Calu3 (cell line): ENCODE measurements around the gene ARL3. TPM values are rescaled to one million over a fixed set of nuclear protein-coding genes. Genes with fewer than 3 reads are reported as not detected.
A peak's percentile ranks its signal among the peaks of the same experiment; 100 is the strongest.

ENCODE experiments used
- BruUV-seq: library from RNA; stranded (reverse); fragments of 400-500 nt; replicated peaks from 2 replicates; lab custom pipeline; 2021; lab: Mats Ljungman, UMichigan
- CTCF ChIA-PET: fragments of 300-600 bp; sonication (Branson Sonifier 250); formaldehyde crosslinking; loops from one replicate; lab custom pipeline; 2022; ENCODE audit warnings: antibody characterized with exemption; lab: Charles Lee
- DNase-seq: peaks from one replicate; pipeline ENCODE4 v3.0.0; 2022
- H3K27ac Mint-ChIP-seq: one replicate; pipeline ENCODE4 v1.8.0; 2022; ENCODE audit warnings: mixed read lengths; ENCODE audit not compliant: unreplicated experiment
- H3K27me3 Mint-ChIP-seq: one replicate; pipeline ENCODE4 v1.8.0; 2022; ENCODE audit warnings: mixed read lengths; ENCODE audit not compliant: unreplicated experiment
- H3K36me3 Mint-ChIP-seq: one replicate; pipeline ENCODE4 v1.8.0; 2022; ENCODE audit warnings: mild to moderate bottlenecking, moderate library complexity, mixed read lengths; ENCODE audit not compliant: insufficient read depth, unreplicated experiment
- H3K4me1 Mint-ChIP-seq: one replicate; pipeline ENCODE4 v1.8.0; 2022; ENCODE audit warnings: mild to moderate bottlenecking, low read depth, mixed read lengths; ENCODE audit not compliant: unreplicated experiment
- H3K4me3 Mint-ChIP-seq: one replicate; pipeline ENCODE4 v1.8.0; 2022; ENCODE audit warnings: mild to moderate bottlenecking, low read depth, moderate library complexity, mixed read lengths; ENCODE audit not compliant: unreplicated experiment
- H3K9me3 Mint-ChIP-seq: one replicate; pipeline ENCODE4 v1.8.0; 2022; ENCODE audit warnings: low read depth, mixed read lengths; ENCODE audit not compliant: unreplicated experiment
- intact Hi-C: fragments of 100-400 bp; cut with micrococcal nuclease; formaldehyde crosslinking; loops from one replicate; pipeline ENCODE4 v1.10.0; 2022; ENCODE audit not compliant: unreplicated experiment
- total RNA-seq: library from RNA; stranded (reverse); gene quantifications from 2 replicates; pipeline ENCODE4 v1.2.3, GENCODE V29; 2022
- TF ChIP-seq, protein P1 (sequence below): fragments of 200-600 bp; IDR thresholded peaks from one replicate; pipeline ENCODE4 v1.8.0; 2022; ENCODE audit warnings: antibody characterized with exemption; ENCODE audit not compliant: unreplicated experiment

The ARL3 gene
- total RNA-seq, 1 experiment from 2014 or later = 5.6 TPM

DNA sequence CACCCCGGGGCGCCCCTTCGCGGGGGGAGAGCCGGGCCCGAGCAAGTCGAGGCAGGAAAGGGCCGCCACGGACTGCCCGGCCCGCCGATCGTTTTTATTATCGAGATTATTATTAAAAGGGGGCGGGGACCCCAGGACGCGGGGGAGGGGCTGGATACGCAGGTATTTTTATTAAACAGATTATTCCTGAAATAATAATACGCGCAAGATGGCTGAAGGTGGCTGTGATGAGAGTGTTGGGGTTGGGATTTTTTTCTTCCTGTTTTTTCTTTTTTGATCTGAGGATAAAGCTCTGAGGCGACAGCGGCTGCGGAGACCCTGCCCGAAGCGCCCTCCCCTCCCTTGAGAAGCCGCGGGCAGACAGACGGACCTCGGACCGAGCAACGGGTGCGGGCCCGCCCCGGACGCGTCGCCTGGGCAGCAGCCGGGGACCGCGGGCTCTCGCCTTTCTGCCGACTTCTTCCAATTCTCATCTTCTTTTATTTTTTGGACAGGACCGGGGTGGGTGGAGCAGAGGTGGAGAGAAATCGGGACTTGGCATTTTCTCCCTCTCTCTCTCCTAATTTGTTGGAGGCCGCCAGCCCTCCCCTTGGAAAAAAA lies 71.4 kb downstream of the ARL3 start:
- Mint-ChIP-seq H3K4me1 (peaks cover 21% of the 10 kb centered on the region), H3K9me3 (no peaks in the 10 kb centered on the region), H3K27me3 (no peaks in the 10 kb centered on the region), H3K36me3 (peaks cover 49% of the 10 kb centered on the region), H3K4me3 (peak overlapping the region; percentile 90), H3K27ac (peak overlapping the region; percentile 85)
- CTCF ChIA-PET = interaction anchor here (1.5 kb wide), 1 partner anchor 13 kb away, joined by 3 read pairs; no protein-coding TSS in a partner anchor
- intact Hi-C loops = loop anchor here (2.0 to 10.0 kb wide), 2 partner anchors 38 to 138 kb away; partner anchors contain the start of genes ACTR1A and SUFU
- TSS peak; percentile 69 for BruUV-seq
- TF ChIP-seq, protein P1, sequence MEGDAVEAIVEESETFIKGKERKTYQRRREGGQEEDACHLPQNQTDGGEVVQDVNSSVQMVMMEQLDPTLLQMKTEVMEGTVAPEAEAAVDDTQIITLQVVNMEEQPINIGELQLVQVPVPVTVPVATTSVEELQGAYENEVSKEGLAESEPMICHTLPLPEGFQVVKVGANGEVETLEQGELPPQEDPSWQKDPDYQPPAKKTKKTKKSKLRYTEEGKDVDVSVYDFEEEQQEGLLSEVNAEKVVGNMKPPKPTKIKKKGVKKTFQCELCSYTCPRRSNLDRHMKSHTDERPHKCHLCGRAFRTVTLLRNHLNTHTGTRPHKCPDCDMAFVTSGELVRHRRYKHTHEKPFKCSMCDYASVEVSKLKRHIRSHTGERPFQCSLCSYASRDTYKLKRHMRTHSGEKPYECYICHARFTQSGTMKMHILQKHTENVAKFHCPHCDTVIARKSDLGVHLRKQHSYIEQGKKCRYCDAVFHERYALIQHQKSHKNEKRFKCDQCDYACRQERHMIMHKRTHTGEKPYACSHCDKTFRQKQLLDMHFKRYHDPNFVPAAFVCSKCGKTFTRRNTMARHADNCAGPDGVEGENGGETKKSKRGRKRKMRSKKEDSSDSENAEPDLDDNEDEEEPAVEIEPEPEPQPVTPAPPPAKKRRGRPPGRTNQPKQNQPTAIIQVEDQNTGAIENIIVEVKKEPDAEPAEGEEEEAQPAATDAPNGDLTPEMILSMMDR = no peak
- peak; percentile 55 for DNase-seq

DNA sequence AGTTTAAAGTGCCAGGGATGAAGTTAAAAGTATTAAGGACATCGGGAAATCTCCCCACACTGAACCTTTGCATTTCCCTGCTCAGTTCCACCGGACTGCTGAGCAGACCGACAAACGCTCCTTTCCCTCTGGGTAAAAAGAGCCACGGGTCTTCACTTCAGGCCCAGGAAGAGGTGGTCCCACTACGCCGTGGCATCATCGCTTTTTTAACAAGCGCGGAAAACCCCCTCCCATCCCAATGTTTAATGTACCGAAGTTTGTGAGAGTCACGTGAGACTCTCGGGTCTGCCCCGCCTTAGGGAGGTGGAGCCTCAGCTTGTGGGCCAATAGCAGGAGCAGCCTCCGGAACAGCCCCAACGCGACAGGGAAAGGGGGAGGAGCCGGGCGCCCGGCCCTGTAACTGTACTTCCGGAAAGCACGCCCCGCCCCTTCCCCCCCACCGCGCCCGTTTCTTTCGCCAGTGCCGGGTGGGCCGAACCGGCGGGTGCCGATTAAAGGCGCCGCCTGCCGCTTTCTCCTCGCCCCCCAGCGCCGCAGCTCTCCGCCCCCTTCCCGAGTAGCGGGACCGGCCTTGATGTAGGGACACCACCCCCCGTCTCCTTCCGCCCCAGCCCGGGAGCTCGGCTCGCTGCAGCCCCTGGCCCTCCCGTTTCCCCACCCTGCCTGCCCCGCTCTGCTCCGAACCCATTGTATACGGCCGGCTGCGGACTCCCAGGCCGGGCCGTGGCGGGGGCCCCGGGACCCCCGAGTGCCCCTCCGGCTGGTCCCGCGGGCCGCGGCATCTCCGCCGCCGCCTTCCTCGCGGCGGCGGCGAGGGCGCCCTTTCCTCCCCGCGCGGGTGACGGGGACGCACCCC lies 72.1 kb downstream of the ARL3 start:
- CTCF ChIA-PET = interaction anchor here (0.8 to 1.5 kb wide), 2 partner anchors 13 to 138 kb away, joined by 3 read pairs; partner anchors contain the start of gene SUFU
- TF ChIP-seq, protein P1 = no peak
- Mint-ChIP-seq H3K9me3 (no peaks in the 10 kb centered on the region), H3K4me3 (peak overlapping the region; percentile 90), H3K4me1 (peaks cover 21% of the 10 kb centered on the region), H3K27me3 (no peaks in the 10 kb centered on the region), H3K36me3 (peaks cover 49% of the 10 kb centered on the region), H3K27ac (peak overlapping the region; percentile 85)
- no TSS peak for BruUV-seq
- intact Hi-C loops = loop anchor here (2.0 to 10.0 kb wide), 2 partner anchors 37 to 137 kb away; partner anchors contain the start of genes ACTR1A and SUFU
- DNase-seq = peak; percentile 94

DNA sequence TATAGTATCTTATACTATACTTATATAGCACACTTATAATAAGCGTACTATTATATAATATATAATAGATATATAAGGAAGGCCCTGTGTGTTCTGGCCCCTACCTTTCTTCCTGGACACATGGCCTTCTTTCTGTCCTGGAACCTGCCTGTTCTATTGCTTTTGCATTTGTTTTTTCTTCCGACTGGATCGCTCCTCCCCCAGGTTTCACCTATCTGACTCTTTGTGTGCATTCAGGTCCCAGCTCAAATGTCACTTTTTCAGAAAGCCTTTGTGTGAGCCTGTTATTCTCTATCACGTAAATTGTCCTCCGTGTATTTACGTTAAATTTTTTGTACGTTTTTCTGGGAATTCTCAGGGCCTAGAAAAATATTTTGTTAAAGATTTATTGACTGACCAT lies 72.8 kb downstream of the ARL3 start:
- intact Hi-C loops = loop anchor here (10.0 kb wide), 1 partner anchor 137 kb away; the partner anchor contains the start of genes ACTR1A and SUFU

DNA sequence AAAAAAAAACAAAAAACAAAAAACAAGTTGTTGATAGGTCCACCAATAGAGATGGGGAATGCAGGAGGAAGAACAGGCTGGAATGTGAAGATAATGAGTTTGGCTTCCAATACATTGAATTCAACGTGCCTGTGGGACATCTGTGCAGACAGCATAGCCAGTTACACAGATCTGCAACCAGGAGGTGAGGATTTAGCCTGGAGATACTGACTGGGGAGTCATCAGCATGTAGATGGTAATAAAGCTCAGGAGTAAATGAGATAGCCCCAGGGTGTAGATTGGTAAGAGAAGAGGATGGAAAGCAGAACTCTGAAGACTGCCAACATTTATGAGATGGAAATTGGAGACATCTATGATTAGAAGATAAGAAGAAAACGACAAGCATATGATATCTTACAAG lies 74.7 kb downstream of the ARL3 start:
- CTCF ChIA-PET = interaction anchor here (1.3 kb wide), 1 partner anchor 10 kb away, joined by 3 read pairs; no protein-coding TSS in a partner anchor
- H3K4me1 Mint-ChIP-seq = peaks cover 23% of the 10 kb centered on the region
- TF ChIP-seq, protein P1 = no peak
- BruUV-seq = no TSS peak
- intact Hi-C loops = no loop called here
- H3K27ac Mint-ChIP-seq = no peak overlapping the region
- peaks cover 29% of the 10 kb centered on the region for H3K36me3 Mint-ChIP-seq
- no peak for DNase-seq
- no peaks in the 10 kb centered on the region for H3K27me3 Mint-ChIP-seq
- no peaks in the 10 kb centered on the region for H3K9me3 Mint-ChIP-seq
- H3K4me3 Mint-ChIP-seq = no peak overlapping the region

More for the DNA sequence above, 72.8 kb downstream of the ARL3 start:
- Mint-ChIP-seq H3K9me3 (no peaks in the 10 kb centered on the region), H3K36me3 (peaks cover 43% of the 10 kb centered on the region), H3K4me1 (peaks cover 13% of the 10 kb centered on the region), H3K27ac (peak overlapping the region; percentile 75), H3K27me3 (no peaks in the 10 kb centered on the region), H3K4me3 (peak overlapping the region; percentile 90)
- TF ChIP-seq, protein P1 = no peak
- no TSS peak for BruUV-seq
- DNase-seq = no peak
- CTCF ChIA-PET = interaction anchor here (0.8 to 1.5 kb wide), 2 partner anchors 12 to 137 kb away, joined by 3 read pairs; partner anchors contain the start of gene SUFU
